HEK293T (cell line): ENCODE data around the gene PPP4C.
A peak's percentile ranks its signal among the peaks of the same experiment; 100 is the strongest.

Experiments
- CTCF ChIA-PET: fragments of 350-600 bp; formaldehyde crosslinking; extraction: SDS; loops from one replicate; lab custom pipeline; 2021; ENCODE audit warnings: antibody characterized with exemption, inconsistent platforms; lab: Yijun Ruan, JAX
- POLR2A ChIA-PET: fragments of 350-600 bp; formaldehyde crosslinking; extraction: SDS; loops from one replicate; lab custom pipeline; 2020; ENCODE audit warnings: antibody characterized with exemption, inconsistent platforms; lab: Yijun Ruan, JAX
- DNase-seq: peaks from one replicate; pipeline ENCODE4 v3.0.0; 2012; ENCODE audit warnings: mixed read lengths; ENCODE audit errors: extremely low spot score
- ARNT ChIP-seq: fragments of 450-650 bp; IDR thresholded peaks from 2 replicates; pipeline ENCODE4 v1.6.1; 2017; ENCODE audit warnings: mild to moderate bottlenecking
- BHLHE40 ChIP-seq: fragments of 450-650 bp; IDR thresholded peaks from 2 replicates; pipeline ENCODE4 v1.6.1; 2016; ENCODE audit warnings: mild to moderate bottlenecking, moderate library complexity, borderline replicate concordance
- CTBP1 ChIP-seq: fragments of 450-650 bp; IDR thresholded peaks from 2 replicates; pipeline ENCODE4 v1.6.1; 2016; ENCODE audit warnings: borderline replicate concordance
- ELF4 ChIP-seq: fragments of 450-650 bp; IDR thresholded peaks from 2 replicates; pipeline ENCODE4 v1.6.1; 2017; ENCODE audit warnings: antibody characterized with exemption
- FOXA1 ChIP-seq: fragments of 450-650 bp; IDR thresholded peaks from 2 replicates; pipeline ENCODE4 v1.6.1; 2016; ENCODE audit warnings: mild to moderate bottlenecking
- FOXK2 ChIP-seq: fragments of 450-650 bp; IDR thresholded peaks from 2 replicates; pipeline ENCODE4 v1.6.1; 2016; ENCODE audit warnings: mild to moderate bottlenecking
- FOXM1 ChIP-seq: fragments of 450-650 bp; IDR thresholded peaks from 2 replicates; pipeline ENCODE4 v1.6.1; 2017; ENCODE audit warnings: mild to moderate bottlenecking, borderline replicate concordance
- HDGF ChIP-seq: fragments of 450-650 bp; IDR thresholded peaks from 2 replicates; pipeline ENCODE4 v1.6.1; 2017; ENCODE audit warnings: antibody characterized with exemption, borderline replicate concordance
- L3MBTL2 ChIP-seq: fragments of 450-650 bp; conservative IDR thresholded peaks from 2 replicates; pipeline ENCODE4 v1.6.1; 2016; ENCODE audit warnings: mild to moderate bottlenecking
- LEF1 ChIP-seq: fragments of 450-650 bp; IDR thresholded peaks from 2 replicates; pipeline ENCODE4 v1.6.1; 2017; ENCODE audit warnings: mild to moderate bottlenecking, borderline replicate concordance
- NFRKB ChIP-seq: fragments of 450-650 bp; IDR thresholded peaks from 2 replicates; pipeline ENCODE4 v1.6.1; 2016; ENCODE audit warnings: mild to moderate bottlenecking, moderate library complexity
- PKNOX1 ChIP-seq: fragments of 450-650 bp; IDR thresholded peaks from 2 replicates; pipeline ENCODE4 v1.6.1; 2016
- SP1 ChIP-seq: fragments of 450-650 bp; IDR thresholded peaks from 2 replicates; pipeline ENCODE4 v1.6.1; 2017
- SUZ12 ChIP-seq: fragments of 450-650 bp; IDR thresholded peaks from 2 replicates; pipeline ENCODE4 v1.6.1; 2016; ENCODE audit warnings: mild to moderate bottlenecking
- ZNF384 ChIP-seq: fragments of 450-650 bp; IDR thresholded peaks from 2 replicates; pipeline ENCODE4 v1.6.1; 2016

PPP4C gene

DNA sequence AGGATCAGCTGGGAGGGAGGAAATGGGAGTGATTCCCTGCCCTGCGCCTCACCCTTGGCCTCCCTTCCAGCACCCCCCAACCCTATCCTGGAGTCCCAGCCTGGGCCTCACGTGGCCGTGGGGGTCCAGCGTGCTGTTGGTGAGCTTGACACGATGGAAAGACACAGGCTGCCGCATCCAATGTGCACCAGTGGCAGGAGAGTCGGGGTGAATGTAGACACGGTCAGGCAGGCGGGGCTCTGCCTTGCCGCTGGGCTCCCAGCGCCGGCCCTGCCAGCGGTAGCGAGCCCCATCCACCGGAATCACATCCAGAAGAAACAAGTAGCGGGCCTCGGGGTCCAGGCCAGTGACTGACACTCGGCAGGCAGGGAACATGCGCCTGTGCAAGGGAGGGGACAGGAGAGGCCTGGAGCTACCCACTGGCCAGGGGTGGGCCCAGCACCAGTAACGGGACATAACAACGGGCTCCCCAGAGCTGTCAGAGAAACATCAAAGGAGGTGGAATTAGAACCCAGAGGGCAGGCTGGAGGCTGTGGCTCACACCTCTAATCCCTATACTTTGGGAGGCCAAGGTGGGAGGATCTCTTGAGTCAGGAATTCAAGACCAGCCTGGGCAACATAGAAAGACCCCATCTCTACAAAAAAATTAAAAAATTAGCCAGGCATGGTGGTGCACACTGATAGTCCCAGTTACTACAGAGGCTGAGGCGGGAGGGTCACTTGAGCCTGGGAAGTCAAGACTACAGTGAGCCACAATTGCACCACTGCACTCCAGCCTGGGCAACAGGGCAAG, 13.2 kb downstream of the PPP4C start:
- TF ChIP-seq PKNOX1 (no peak), HDGF (no peak), FOXK2 (no peak), BHLHE40 (no peak), L3MBTL2 (no peak), LEF1 (no peak), FOXA1 (no peak), ELF4 (no peak), SUZ12 (no peak), ARNT (no peak)
- POLR2A ChIA-PET = interaction anchor here (1.0 to 7.9 kb wide), 6 partner anchors 10 to 40 kb away, joined by 3 to 155 read pairs (median 4); partner anchors contain the start of genes ALDOA and PPP4C
- CTCF ChIA-PET = interaction anchor here (1.4 kb wide), 1 partner anchor 23 kb away, joined by 4 read pairs; no protein-coding TSS in a partner anchor
- no peak for DNase-seq

DNA sequence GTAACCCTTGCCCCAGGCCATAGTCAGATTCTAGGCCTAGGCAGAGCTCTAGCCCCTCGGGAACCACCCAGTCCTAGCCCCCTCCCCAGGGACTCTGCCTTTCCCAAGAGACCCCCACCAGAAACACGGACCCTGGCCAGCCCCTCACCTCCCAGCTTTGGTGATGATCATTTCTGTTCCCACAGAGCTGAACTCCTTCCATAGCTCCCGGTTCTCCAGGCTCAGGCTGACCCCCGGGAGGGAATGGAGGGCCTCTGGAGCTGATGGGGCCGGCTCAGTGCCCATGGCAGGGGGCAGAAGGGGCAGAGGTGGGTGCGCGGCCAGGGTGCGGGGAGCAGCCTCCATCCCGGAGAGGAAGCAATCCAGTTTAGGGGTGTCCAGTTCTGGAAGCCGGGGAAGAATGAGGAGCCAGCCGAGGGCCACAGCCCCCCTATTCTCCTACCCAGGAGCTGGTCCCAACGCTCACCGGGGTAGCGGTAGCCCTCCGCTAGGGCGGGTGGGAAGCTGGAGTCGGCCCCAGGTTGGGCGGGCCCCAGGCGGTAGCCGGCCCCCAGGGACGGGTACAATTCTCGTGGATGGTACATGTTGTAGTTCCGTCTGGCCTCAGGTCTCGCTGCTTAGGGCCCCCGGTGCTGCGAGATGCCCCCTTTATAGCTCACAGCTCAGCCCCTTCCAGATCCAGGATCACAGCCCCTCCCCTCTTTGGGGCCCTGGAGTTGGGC, 15.0 kb downstream of the PPP4C start:
- ChIA-PET POLR2A (interaction anchor here (0.8 to 7.9 kb wide), 10 partner anchors 9 to 280 kb away, joined by 3 to 155 read pairs (median 10); partner anchors contain the start of genes ALDOA, PPP4C and TBC1D10B), CTCF (interaction anchor here (1.2 to 3.1 kb wide), 8 partner anchors 10 to 48 kb away, joined by 4 to 36 read pairs (median 11); partner anchors contain the start of gene GDPD3)
- DNase-seq = no peak
- TF ChIP-seq PKNOX1 = no peak
- no peak for TF ChIP-seq FOXK2
- TF ChIP-seq NFRKB = no peak
- no peak for TF ChIP-seq ARNT
- TF ChIP-seq ELF4 = no peak
- no peak for TF ChIP-seq L3MBTL2
- TF ChIP-seq ZNF384 = no peak

GRCh38 chr16:30091474-30092372, 15.9 kb downstream of the PPP4C start, which contains the start of gene TBX6:
Gene TBX6 (minus strand): TSS chr16:30091924. CDS start chr16:30091193, 731 bp downstream.
- CTCF ChIA-PET = interaction anchor here (0.6 to 3.1 kb wide), 30 partner anchors 11 to 1128 kb away, joined by 3 to 36 read pairs (median 4); partner anchors contain the start of genes ALDOA, DCTPP1, GDPD3 and ZNF771
- DNase-seq = peak; percentile 97
- POLR2A ChIA-PET = interaction anchor here (0.5 to 7.9 kb wide), 37 partner anchors 10 to 518 kb away, joined by 3 to 155 read pairs (median 4); partner anchors contain the start of genes ALDOA, CORO1A, DCTPP1 and KCTD13
- no peak for TF ChIP-seq NFRKB
- no peak for TF ChIP-seq CTBP1
- TF ChIP-seq BHLHE40 = no peak
- TF ChIP-seq ARNT = no peak
- no peak for TF ChIP-seq FOXM1
- TF ChIP-seq ELF4 = peak; percentile 45; the same call in 1 of the 2 replicates
- no peak for TF ChIP-seq HDGF
- no peak for TF ChIP-seq ZNF384
- TF ChIP-seq SUZ12 = peak; percentile 99
- peak; percentile 93 for TF ChIP-seq L3MBTL2

DNA sequence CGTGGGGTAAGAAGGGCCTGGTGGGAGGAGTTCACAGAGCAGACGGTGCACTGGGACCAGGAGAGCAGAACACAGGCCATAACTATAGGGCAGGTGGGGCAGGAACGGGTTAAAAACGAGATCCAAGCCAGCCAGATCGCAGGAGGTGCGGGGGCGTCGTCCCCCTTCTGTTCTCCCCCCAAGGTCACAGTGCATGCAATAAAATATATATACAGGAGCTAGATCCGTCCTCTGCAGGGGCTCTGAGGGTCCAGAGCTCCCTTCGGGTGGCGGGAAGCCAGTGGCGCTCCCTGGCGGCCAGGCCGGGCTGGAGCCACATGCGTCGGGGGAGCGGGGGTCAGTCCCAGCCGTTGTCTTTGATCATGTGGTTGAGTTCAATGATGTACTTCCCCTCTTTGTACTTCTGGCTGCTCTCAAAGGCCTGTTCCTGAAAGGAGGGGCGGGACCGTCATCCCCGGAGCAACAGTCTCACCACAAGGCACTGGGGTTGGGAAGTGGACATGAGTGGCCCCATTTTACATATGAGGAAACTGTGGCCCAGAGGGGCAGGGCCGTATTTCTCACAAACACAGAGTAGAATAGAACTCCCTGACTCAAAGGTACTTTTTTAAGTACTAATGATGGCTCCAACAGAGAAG, 16.7 kb downstream of the PPP4C start:
- POLR2A ChIA-PET = interaction anchor here (0.5 to 7.9 kb wide), 38 partner anchors 9 to 782 kb away, joined by 3 to 155 read pairs (median 4); partner anchors contain the start of genes ALDOA, CORO1A, DCTPP1 and KCTD13
- TF ChIP-seq LEF1 = no peak
- 0 out of 2 replicates have a peak, but pooled peaks have one; percentile 59 for TF ChIP-seq HDGF
- TF ChIP-seq L3MBTL2 = peak; percentile 80
- DNase-seq = peak; percentile 93
- CTCF ChIA-PET = interaction anchor here (0.6 to 3.1 kb wide), 29 partner anchors 11 to 1128 kb away, joined by 3 to 36 read pairs (median 4); partner anchors contain the start of genes ALDOA, DCTPP1, GDPD3 and ZNF771

DNA sequence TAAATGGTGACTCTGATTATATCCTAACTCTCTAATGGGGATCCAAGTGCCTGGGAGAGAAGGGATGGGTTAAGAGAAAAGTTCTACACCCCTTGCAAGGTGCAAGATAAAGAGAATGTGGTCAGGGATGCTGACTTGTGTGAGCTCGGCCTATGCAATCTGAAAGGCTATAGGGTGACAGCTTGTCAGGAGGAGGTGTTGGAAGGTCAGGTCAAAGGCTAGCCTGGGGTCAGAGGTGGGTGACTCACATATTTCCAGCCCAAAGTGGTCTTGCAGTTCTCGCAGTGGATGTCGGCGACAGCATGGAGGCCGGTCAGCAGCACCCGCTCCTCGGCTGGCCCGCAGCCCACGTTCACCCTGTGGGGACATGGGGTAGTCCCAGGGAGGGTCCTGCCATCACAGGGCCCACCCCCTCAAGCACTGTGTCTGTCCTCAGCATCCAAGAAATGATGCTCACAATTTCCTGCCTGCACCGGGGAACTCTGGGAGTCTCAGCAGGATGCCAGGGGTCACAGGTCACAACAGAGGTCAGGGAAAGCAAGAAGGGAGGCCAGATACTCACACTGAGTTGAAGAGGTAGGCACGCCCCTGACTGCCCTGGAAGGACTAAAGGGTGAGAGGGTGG, 18.9 kb downstream of the PPP4C start:
- POLR2A ChIA-PET = interaction anchor here (0.8 to 7.9 kb wide), 5 partner anchors 9 to 89 kb away, joined by 3 to 155 read pairs (median 5); partner anchors contain the start of genes ALDOA and CORO1A
- TF ChIP-seq BHLHE40 (no peak), FOXM1 (no peak), ELF4 (no peak), HDGF (no peak), SP1 (no peak), ARNT (no peak), L3MBTL2 (no peak)
- CTCF ChIA-PET = interaction anchor here (0.5 to 0.6 kb wide), 2 partner anchors 26 to 913 kb away, joined by 3 read pairs; no protein-coding TSS in a partner anchor
- no peak for DNase-seq
